HG03469 (cell line): ENCODE results near the gene KCNG4.
A peak's percentile ranks its signal among the peaks of the same experiment; 100 is the strongest.

ENCODE experiments used
- ATAC-seq: cut with Tn5 transposase; IDR thresholded peaks from one replicate; pipeline ENCODE4 v1.9.1; 2021; ENCODE audit warnings: mild to moderate bottlenecking, moderate library complexity, moderate number of reproducible peaks; ENCODE audit not compliant: unreplicated experiment

Gene KCNG4

DNA sequence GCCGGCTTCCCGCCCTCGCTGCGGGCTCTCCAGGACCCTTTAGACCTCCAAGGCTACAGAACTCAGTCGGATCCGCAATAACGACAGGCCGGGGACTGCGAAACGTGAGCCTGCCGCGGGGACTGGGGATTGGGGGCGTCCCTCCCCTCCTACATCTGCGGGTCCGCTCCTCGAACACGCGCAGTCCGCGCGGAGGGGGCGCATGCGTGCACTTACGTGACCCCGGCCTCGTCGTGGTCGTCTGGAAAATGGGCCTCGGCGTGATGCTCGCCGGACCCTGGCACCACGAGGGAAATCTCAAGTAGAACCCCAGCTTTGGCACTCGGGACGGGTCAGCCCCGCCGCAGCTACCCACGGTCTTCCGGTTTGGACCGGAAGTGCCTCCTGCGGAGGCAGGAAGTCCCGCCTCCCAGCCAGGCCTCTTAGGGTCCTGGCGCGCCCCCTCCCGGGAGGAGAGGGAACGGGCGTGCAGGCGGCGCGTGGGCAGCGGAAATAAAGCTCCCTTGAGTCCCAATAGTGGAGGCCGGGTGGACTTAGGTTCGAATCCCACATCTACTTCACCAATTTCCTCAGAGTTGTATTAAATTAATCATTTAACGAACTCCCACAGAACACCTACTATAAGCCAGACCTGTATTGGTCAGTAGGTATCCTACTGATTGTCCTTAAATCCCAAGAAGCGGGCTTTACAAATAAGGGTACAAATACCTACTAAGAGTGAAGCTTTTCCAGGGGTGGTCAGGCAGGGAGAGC, 53.0 kb downstream of the KCNG4 start, which contains the start of gene TAF1C:
TSS of gene TAF1C (minus strand) at position 373 of the 753 bp plus-strand sequence. CDS start 2,069 bp downstream, outside the sequence.
- ATAC-seq, result peak; percentile 68

DNA sequence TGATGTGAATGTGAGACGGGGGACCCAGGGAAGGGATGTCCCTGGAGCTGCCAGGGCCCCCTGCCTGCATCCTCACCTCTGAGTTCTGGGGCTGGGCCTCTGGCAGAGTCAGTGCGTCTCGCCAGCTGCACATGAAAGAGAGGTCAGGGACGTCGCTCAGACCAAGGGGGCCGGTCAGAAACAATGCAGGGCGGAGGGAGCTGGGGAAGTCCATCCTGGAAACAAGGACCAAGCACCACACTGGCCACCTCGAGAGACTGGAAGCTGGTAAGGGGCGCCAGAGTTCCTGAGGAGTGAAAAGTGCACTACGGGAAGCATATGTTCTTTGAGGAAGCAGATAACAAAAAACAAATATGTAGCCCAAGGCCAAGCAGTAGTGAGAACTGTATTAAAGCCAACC, 55.0 kb downstream of the KCNG4 start:
- ATAC-seq, result no peak

DNA sequence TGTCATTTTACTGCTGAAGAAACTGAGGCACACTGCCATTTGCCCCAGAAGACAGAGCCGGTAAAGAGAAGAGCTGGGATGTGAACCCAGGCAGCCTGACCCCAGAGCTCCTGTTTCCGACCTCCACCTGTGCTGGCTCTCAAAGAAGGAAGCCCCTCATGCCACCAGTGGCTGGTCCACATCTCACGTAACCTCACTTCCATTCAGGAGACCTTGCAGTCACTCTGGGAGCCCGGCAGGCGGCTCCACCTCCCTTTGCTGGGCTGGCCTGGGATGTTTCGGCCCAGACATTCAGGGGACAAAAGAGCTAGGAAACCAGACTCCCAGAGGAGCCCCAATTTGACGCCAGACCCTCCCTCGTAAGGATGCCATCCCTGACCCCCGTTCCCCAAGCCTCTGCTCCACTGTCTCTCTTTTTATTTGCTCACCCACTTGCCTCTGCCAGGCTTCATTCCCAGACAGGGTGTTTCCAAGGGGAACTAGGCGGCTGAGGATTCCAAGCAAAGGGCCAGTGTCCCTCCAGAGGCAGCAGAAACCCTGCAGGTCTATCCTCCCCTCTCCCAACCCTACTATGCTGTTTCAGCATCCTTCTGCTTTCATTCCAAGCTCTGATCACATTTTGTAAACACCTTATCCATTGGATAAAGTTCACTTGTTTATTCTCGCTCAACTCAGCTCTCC, 55.8 kb downstream of the KCNG4 start:
- no peak for ATAC-seq

DNA sequence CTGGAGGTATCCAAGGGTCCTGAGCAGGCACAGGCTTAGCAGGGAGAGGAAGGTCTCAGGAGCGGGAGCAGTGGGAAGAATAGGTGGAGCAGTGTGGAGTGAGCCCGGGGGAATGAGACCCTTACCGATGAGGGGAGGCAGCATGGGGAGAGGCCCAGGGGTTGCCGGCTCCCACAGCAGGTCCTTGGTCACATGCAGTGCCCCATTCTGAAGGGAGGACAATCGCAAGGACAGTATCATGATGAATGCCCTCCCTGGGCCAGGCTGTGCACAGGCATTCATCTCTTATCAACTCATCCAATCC, 56.3 kb downstream of the KCNG4 start:
- ATAC-seq, result no peak

DNA sequence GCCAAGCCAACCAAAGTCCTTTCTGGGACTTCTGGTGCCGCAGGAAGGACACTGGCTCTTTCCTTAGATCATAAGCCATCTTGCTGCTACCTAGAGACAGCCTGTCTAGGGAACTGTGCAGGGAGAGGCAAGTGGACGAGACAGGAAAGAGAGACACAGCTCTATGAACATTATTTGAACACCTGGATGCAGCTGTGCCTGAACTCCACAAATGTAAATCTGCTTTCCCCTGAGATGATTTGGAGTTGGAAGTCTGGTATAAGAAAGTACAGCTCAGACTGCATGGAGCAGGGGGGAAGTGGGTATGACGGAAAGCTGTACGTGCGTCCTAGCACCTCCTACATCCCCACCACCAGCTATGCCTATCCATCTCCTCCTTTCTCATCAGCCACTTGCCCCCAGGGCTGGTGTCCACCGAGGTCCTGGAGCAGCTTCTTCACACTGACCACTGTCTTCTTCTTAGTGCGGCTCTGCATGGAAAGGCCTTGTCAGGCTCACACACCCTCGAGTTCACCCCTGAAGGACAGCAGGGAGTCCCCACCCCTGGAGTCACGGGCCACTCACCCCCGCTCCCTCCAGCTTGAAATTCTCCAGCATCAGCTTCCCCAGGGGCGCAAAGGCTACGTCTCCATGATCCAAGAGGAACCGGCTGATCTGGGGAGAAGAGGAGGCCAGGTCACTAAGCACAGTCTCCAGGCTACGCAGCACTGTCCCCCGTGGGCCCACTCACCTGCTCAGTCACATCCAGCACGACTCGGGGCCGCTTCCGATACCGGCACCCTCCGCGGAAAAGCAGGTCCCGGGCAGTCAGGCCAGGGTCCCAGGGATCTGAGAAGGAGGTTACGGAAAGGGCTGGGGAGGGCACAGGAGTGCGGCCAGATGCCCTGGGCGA, 56.9 kb downstream of the KCNG4 start:
- ATAC-seq, result no peak

DNA sequence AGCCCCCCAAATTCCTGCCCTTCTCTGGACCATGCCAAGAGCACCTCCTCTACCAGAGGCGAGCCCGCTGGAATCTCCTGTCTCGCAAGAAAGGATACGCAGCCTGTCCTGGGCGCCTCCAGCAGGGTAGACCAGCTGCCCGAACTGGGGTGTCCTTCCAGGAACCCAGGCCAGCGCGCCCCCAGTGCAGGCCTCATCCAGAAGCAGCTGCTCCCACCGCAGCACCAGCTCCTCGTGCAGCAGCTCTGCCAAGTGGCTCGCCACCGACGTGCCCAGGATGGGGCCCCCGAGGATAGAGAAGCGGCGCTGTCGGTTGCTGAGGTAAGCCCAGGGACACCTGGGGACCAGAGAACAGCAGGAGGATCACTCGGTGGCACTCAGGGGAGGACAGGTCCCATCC, 57.7 kb downstream of the KCNG4 start:
- no peak for ATAC-seq

DNA sequence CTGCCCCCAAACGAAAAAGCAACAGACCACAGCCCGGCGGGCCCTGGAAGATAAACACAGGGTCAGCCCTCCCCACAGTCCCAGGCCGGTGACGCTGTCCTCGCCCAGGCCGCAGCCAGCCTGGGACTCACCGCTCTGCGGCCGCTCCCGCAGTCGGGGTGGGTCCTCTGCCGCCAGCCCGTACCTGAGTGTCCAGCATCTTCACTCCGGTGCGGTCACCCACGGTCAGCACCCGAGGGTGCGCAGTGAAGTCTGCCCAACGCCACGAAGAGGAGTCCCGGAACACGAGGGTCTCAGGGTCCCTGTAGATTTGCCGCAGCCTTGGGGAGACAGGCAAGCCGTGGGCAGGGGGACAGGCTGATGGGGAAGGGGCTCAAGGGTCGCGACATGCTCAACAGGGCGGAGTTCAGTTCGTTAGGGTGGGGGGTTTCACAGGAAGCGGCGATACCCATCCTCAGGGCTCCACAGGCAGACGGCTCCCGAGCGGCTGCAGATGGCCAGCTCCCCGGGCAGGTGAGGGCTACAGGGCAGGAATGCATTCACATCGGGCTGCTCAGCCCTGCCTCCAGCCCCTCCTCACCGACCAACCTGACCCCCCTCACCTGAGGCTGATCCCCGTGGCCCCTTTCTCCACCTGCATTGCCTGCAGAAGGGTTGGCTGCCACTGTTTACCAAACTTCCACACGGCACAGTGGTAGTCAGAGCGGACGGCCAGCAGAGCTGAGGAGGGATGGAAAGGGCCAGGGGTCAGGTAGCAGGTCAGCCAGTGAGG, 58.5 kb downstream of the KCNG4 start:
- ATAC-seq, result no peak

DNA sequence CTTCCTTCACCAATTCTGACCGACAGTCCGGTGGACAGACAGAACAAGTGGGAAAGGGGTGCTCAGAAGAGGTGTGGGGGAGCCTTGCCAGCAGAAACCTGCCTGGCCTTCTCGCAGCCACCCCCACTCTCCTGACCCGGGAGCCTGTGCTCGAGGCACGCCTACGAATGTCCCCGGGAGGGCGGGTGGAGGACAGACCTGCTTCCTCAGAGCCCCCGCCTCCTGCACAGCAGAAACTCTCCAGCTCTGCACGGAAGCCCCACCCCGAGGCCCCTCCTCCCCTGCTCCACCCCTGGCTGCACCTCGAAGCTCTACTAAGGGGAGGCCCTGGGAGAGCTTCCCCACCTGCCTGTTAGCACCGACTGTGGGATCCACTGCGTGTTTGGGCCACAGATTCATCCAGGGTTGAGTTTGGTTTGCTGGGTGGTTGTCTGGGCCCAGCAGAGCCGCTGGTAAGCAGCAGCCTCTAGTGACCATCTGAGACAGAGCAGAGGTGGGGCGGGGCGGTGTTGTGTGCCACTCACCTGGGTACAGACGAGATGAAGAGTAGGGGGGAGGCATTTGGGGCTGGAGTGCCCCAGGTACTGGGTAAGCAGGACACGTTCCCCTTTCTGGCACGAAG, 59.2 kb downstream of the KCNG4 start:
- ATAC-seq, result no peak

DNA sequence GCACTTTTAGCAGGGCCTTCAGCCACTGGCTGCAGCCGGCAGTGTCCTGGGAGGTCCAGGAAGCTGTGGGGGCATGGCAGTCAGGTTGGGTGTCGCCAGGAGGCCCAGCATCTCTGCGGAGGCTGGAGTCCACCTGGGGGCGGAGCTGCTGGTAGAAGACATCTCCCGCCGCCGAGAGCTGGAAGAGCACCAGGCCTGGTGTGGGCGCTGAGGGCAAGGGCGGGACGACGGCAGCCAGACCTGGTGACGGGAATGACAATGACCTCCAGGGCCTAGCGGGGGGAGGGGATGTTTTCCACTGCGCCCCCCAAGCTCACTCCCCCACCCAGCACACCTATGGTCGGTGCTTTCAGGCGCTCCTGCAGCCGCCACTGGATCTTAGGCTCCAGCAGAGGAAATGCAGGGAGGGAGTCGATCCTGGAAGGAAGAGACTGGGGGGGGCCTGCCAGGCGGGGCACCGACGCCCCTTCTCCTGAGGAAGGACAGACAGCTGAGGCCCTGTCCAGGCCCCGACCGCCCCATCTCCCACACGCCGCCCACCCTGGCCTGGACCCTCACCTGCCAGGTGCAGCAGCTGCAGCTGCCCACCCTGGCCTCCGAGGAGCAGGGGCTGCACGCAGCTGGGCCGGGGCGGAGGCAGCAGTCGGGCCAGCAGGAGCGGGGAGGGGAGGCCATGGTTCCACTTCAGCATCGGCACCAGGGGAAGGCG, 60.0 kb downstream of the KCNG4 start:
- ATAC-seq, result no peak

DNA sequence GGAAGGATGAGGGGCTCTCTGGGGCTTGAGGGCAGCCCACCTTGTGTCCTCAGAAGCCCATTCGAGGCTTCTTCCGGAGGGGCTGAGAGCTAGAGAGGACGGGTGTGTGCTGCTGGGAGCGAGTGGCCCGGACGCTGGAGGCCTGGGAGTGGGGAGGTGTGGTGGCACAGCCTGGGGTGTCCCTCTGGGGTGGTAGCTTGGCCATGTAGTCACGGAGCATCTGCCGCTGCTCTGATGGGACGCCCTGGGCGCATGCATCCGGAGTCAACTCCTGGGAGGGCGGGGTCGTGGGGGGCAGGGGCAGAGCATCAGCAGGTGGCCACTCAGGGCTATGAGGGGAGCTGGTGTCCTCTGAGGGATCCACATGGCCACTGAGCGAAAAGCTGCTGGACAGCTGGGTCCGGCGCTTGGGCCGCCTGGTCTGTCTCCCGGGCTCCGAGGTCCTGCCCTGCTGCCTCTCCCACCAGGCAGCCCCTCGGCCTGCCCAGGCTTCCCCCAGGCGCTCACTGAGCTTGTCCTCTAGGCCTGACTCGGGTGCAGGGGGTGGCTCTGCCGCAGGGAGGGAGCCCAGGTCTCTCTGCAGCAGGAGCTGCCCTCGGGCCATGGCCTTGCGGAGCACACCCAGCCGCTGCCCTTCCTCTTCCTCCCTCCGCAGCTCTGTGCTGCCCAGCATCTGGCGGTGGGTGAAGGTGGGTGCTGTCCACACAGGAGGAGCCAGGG, 60.8 kb downstream of the KCNG4 start:
- no peak for ATAC-seq

DNA sequence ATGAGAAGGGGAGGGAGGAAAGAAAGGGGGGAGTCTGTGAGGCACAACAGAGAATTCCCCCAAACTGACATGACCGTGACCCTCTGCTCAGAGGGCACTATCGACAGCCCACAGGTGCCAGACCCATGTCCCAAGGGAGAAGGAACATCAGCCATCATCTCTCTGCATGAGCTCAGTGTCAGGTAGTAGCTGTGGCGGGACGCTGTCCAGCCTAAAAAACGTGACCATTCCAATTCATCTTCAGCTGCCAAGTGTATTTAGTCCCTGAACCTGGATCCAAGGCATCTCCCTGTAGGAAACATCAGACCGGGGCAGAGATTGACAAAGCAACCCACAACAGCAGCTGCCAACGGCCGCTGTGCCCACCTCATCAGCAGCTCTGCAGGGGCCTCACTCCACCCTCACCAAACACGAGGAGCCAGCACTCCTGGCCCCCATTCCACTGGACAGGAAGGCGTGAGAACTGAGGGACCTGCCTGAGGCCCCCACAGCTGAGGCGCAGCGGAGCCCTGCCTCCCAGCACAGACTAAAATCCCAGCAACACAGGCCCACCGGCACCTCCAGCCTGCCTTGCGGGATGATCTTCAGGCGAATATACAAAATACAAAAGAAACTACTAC, 61.6 kb downstream of the KCNG4 start:
- ATAC-seq, result no peak

DNA sequence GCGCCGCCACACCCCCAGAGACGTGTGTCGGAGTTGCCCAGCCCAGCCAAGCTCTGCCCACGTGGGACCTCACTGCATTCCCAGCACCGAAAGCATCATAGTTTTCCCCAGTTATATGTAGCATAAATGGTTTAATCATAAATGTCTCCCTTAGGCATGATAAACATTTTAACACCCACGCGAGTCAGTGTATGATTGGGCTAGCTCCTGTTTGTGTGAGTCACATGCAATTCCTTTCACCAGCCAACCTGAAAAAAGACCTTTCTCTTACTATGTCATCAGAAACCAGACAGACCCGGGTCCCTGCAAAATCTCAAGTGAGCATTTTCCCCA, 62.1 kb downstream of the KCNG4 start:
- ATAC-seq, result no peak

DNA sequence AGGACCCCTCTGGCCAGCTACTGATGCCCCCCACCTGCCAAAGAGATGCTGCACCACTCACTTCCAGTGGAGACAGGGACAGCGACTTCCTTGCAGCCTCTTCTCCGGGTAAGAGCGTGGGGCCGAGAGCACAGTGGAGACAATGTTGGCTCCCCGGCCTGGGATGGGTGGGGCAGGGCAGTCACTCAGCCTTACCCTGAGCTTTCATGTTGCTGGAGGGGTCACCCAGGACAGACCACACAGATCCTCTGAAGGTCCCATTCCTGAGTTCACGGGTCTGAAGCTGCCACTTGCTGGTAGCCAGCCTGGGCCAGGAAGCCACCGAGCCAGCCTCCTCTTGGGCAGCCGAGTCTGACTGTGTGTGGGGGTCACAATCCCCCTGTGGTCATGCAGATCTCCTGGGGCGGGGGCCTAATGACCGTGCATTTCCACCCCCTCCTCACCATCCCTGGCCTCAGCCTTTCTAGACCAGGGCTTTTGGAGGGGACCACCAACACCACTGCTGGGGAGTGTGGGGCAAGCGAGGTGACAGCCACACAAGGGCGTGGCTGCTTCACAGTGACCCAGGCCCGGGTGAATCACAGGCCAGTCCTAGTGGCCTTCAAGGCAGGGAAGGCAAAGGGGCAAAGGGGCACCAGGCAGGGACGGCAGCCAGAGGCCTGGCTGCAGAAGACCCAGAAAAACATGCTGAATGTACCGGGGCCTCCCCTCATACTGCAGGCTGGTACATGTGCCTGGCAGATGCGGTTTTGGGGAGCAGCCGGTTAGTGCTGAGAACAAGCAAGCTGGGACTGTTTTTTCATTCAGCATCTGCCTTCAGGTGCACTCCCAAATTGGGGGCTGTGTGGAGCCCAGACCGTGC, 63.4 kb downstream of the KCNG4 start:
- ATAC-seq, result no peak

DNA sequence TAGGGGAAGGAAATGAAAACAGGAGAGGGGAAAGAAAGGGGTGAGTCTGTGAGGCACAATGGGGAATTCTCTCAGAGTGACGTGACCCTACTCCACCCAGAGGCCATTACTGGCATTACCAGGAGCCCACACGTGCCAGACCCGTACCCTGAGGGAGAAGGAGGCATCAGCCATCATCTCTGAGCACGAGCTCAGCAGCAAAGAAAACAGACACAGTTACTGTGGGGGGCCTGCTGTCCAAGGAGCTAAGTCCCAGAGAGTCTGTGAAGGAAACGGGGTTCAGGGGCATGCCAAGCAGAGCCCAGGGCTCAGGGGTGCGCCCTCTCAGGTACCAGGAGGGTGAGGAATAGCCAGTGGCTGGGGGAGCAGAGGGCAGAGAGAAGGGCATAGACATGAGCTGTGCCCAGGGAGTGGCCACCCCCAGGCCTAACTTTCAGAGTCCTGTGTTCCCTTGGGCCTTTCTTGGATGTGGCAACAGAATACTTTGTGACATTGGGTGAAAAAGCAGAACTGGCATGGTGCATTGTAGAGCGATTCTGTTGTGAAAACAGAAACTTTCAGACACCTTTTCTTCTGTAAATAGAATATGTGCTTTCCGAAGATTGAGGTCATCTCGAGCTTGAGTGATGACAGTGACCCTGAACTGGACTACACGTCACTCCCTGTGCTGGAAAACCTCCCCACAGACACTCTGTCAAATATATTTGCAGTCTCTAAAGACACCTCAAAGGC, 64.3 kb downstream of the KCNG4 start:
- ATAC-seq, result no peak

DNA sequence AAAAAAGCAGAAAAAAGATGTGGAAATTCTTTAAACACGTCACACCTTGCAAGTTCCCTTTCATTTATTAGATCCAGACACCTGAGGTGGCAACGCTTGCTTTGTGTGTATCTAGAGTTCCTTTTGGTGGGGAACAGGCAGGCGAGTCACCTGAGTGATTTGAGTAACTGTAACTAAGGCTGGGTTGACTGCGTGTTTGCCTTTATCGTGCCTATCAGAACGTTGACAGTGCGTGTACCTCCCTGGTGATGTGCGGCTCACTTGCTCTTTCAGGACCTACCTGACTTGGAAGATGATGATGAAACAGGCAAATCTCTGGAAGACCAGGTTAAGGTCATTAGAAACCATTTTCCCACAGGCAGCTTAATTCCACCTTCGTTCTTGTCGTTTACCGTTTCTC, 65.4 kb downstream of the KCNG4 start:
- ATAC-seq, result no peak

DNA sequence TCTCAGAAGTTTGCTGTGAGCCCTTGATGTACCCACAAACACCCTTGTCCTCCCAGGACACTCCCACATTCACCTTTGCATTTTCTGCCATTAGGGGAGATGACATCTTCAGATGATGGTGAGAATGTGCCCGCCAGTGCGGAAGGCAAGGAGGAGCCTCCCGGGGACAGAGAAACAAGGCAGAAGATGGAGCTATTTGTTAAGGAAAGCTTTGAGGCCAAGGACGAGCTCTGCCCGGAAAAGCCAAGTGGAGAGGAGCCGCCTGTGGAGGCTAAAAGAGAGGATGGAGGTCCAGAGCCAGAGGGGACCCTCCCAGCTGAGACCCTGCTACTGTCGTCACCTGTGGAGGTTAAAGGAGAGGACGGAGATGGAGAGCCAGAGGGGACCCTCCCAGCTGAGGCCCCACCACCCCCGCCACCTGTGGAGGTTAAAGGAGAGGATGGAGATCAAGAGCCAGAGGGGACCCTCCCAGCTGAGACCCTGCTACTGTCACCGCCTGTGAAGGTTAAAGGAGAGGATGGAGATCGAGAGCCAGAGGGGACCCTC, 70.0 kb downstream of the KCNG4 start:
- no peak for ATAC-seq
